Measurements from ENCODE around the gene FERMT2.

FERMT2 gene

DNA sequence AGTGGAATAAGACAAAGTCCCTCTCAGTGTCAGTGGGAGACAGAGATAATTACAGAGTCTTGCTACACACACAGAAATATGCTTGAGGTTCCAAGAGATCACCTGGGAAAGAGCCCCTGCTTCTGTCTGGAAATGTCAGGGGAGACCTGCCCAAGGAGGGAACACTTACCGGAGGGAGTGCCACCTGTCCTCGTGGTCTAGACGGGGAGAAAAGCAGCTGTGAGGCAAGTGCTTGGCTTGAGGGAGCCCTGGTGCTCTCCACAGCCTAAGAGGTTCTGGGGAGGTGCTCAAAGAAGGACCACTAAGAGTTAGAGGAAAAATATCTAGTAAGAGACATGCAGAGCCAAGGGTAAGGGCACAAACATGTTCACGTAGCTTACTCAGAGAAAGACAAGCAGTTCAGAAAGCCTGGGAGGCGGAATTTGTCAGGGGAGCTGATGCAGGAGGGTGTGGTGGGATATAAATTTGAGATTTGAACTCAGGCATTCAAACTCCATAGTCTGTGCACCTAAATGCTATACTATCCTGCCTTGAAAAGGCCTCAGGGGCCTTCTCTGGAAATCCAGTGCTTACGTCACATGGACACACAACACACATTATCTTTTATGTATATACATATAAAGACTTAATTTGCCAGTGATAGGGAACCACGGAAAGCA is 121.2 kb downstream of the FERMT2 start:
- H3K79me2 ChIP-seq (ENCODE audit: control insufficient read depth, low read length) = no peaks in the 10 kb centered on the region
- H3K4me2 ChIP-seq (ENCODE audit: low read length) = no peak overlapping the region
- no peaks in the 10 kb centered on the region for H3K36me3 ChIP-seq (ENCODE audit: control insufficient read depth, low read length)
- no peaks in the 10 kb centered on the region for H3F3A ChIP-seq (ENCODE audit: control insufficient read depth, insufficient read depth)
- H3K4me3 ChIP-seq (ENCODE audit: low read length) = no peak overlapping the region
- H3K4me1 ChIP-seq (ENCODE audit: control insufficient read depth, low read length) = no peaks in the 10 kb centered on the region
- no peak overlapping the region for H3K27ac ChIP-seq (ENCODE audit: low read depth, low read length)
- H3K27me3 ChIP-seq (ENCODE audit: control insufficient read depth, low read length) = peaks cover 7% of the 10 kb centered on the region
- no peaks in the 10 kb centered on the region for H3K9me2 ChIP-seq (replicated peaks; ENCODE audit: control insufficient read depth, low read length)
- no peaks in the 10 kb centered on the region for H3K9me3 ChIP-seq (ENCODE audit: control insufficient read depth, insufficient read depth, low read length)
- no peaks in the 10 kb centered on the region for H4K20me1 ChIP-seq (ENCODE audit: control insufficient read depth, insufficient read depth, low read depth, low read length)
- TF ChIP-seq, protein P1, sequence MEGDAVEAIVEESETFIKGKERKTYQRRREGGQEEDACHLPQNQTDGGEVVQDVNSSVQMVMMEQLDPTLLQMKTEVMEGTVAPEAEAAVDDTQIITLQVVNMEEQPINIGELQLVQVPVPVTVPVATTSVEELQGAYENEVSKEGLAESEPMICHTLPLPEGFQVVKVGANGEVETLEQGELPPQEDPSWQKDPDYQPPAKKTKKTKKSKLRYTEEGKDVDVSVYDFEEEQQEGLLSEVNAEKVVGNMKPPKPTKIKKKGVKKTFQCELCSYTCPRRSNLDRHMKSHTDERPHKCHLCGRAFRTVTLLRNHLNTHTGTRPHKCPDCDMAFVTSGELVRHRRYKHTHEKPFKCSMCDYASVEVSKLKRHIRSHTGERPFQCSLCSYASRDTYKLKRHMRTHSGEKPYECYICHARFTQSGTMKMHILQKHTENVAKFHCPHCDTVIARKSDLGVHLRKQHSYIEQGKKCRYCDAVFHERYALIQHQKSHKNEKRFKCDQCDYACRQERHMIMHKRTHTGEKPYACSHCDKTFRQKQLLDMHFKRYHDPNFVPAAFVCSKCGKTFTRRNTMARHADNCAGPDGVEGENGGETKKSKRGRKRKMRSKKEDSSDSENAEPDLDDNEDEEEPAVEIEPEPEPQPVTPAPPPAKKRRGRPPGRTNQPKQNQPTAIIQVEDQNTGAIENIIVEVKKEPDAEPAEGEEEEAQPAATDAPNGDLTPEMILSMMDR (IDR thresholded peaks at IDR 0.05; ENCODE audit: low read depth, low read length, poor library complexity, severe bottlenecking) = no peak
- no peak for TF ChIP-seq EZH2phosphoT487 (IDR thresholded peaks at IDR 0.05; ENCODE audit: borderline replicate concordance, low read length)

DNA sequence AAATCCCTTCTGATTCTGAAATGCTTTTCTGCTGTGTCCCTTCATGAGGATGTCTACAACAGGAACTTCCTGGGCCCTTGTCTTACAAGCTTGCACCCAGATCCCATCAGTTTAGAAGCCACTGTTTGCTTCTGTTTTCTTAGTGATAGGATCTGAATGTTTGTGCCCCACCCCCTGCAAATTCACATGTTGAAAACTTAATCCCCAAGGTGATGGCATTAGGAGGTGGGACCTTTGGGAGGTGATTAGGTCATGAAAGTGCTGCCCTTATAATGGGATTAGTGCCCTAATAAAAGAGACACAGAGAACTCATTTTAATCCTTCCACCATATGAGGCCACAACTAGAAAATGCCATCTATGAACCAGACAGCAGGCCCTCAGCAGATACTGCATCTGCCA is 123.4 kb downstream of the FERMT2 start:
- H3F3A ChIP-seq (ENCODE audit: control insufficient read depth, insufficient read depth) = no peaks in the 10 kb centered on the region

DNA sequence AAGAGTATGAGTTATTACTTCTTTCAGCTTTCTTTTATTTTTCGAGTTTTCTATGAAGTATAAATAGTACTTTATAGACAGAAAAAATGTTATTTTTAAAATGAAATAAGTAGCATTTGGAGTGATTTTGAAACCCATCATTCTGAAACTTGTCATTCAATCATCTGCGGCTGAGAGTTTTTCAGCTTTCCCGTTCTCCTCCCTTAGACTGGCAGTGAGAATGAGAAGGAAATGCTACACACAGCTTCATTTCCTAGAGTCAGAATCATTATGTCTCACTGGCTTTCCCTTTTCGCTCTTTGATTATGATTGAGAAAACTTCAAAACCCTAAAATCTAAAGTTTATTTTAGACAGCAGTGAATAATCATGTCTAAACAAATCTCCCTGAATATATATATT is 125.8 kb downstream of the FERMT2 start:
- TF ChIP-seq, protein P1 (IDR thresholded peaks at IDR 0.05; ENCODE audit: low read depth, low read length, poor library complexity, severe bottlenecking) = no peak
- no peak for TF ChIP-seq EZH2phosphoT487 (IDR thresholded peaks at IDR 0.05; ENCODE audit: borderline replicate concordance, low read length)
- Histone ChIP-seq H3K9me2 (replicated peaks; ENCODE audit: control insufficient read depth, low read length) (no peaks in the 10 kb centered on the region), H4K20me1 (ENCODE audit: control insufficient read depth, insufficient read depth, low read depth, low read length) (no peaks in the 10 kb centered on the region), H3K4me2 (ENCODE audit: low read length) (no peak overlapping the region), H3K27me3 (ENCODE audit: control insufficient read depth, low read length) (peaks cover 16% of the 10 kb centered on the region), H3K4me1 (ENCODE audit: control insufficient read depth, low read length) (no peaks in the 10 kb centered on the region), H3K9me3 (ENCODE audit: control insufficient read depth, insufficient read depth, low read length) (no peaks in the 10 kb centered on the region), H3K4me3 (ENCODE audit: low read length) (no peak overlapping the region), H3K27ac (ENCODE audit: low read depth, low read length) (no peak overlapping the region), H3K36me3 (ENCODE audit: control insufficient read depth, low read length) (no peaks in the 10 kb centered on the region), H3K79me2 (ENCODE audit: control insufficient read depth, low read length) (no peaks in the 10 kb centered on the region), H3F3A (ENCODE audit: control insufficient read depth, insufficient read depth) (no peaks in the 10 kb centered on the region)

More for the DNA sequence above, 123.4 kb downstream of the FERMT2 start:
- no peaks in the 10 kb centered on the region for H3K36me3 ChIP-seq (ENCODE audit: control insufficient read depth, low read length)
- no peaks in the 10 kb centered on the region for H3K4me1 ChIP-seq (ENCODE audit: control insufficient read depth, low read length)
- H3K4me2 ChIP-seq (ENCODE audit: low read length) = no peak overlapping the region
- H3K9me2 ChIP-seq (replicated peaks; ENCODE audit: control insufficient read depth, low read length) = no peaks in the 10 kb centered on the region
- no peaks in the 10 kb centered on the region for H3K9me3 ChIP-seq (ENCODE audit: control insufficient read depth, insufficient read depth, low read length)
- no peak overlapping the region for H3K27ac ChIP-seq (ENCODE audit: low read depth, low read length)
- no peak overlapping the region for H3K4me3 ChIP-seq (ENCODE audit: low read length)
- no peaks in the 10 kb centered on the region for H3K79me2 ChIP-seq (ENCODE audit: control insufficient read depth, low read length)
- H3K27me3 ChIP-seq (ENCODE audit: control insufficient read depth, low read length) = peaks cover 12% of the 10 kb centered on the region
- no peaks in the 10 kb centered on the region for H4K20me1 ChIP-seq (ENCODE audit: control insufficient read depth, insufficient read depth, low read depth, low read length)
- TF ChIP-seq, protein P1 (IDR thresholded peaks at IDR 0.05; ENCODE audit: low read depth, low read length, poor library complexity, severe bottlenecking) = no peak
- TF ChIP-seq EZH2phosphoT487 (IDR thresholded peaks at IDR 0.05; ENCODE audit: borderline replicate concordance, low read length) = no peak
